Measurements from ENCODE around the gene LATS1.
A peak's percentile ranks its signal among the peaks of the same experiment; 100 is the strongest.
"Not testable (repeated sequence)": the region's sequence is repeated elsewhere in the genome, so short reads cannot be mapped to it uniquely, and the experiment has no call there.

The LATS1 gene

GRCh38 chr6:149717588-149718458 is at the start of gene LATS1:
Gene LATS1 (minus strand): TSS chr6:149718101. CDS start chr6:149702126, 15,975 bp downstream.
- DNase-seq, result peak; percentile 38

- no peak for DNase-seq
These were observed 48.4 kb upstream of the LATS1 start for GRCh38 chr6:149766156-149766769.

- DNase-seq, result no peak
These were observed 46.0 kb upstream of the LATS1 start for GRCh38 chr6:149763866-149764265.

- DNase-seq, result no peak
These were observed 43.5 kb upstream of the LATS1 start for GRCh38 chr6:149761438-149761837.

GRCh38 chr6:149756261-149756636 is 38.3 kb upstream of the LATS1 start:
- DNase-seq, result no peak

GRCh38 chr6:149755300-149756260 is 37.7 kb upstream of the LATS1 start:
- no peak for DNase-seq

- no peak for DNase-seq
These were observed 36.6 kb upstream of the LATS1 start for GRCh38 chr6:149754548-149754947.

GRCh38 chr6:149753374-149753637 is 35.4 kb upstream of the LATS1 start:
- not testable (repeated sequence) for DNase-seq

GRCh38 chr6:149752600-149753373 is 34.9 kb upstream of the LATS1 start:
- DNase-seq, result no peak

- not testable (repeated sequence) for DNase-seq
These were observed 34.0 kb upstream of the LATS1 start for GRCh38 chr6:149751920-149752319.

- no peak for DNase-seq
These were observed 33.3 kb upstream of the LATS1 start for GRCh38 chr6:149751239-149751638.

GRCh38 chr6:149750136-149750609 is 32.3 kb upstream of the LATS1 start:
- peak; percentile 38 for DNase-seq

GRCh38 chr6:149749594-149750135 is 31.8 kb upstream of the LATS1 start, which contains the start of gene PCMT1:
Gene PCMT1 (plus strand): TSS chr6:149749741. CDS start chr6:149749902, 161 bp downstream.
- DNase-seq, result peak; percentile 65

GRCh38 chr6:149749082-149749593 is 31.2 kb upstream of the LATS1 start:
- not testable (repeated sequence) for DNase-seq

GRCh38 chr6:149746147-149746946 is 28.4 kb upstream of the LATS1 start, which contains the start of gene NUP43:
Gene NUP43 (minus strand): TSS chr6:149746529. CDS start chr6:149746495, 34 bp downstream.
- DNase-seq, result peak; percentile 82

- not testable (repeated sequence) for DNase-seq
These were observed 27.4 kb upstream of the LATS1 start for GRCh38 chr6:149745252-149745651.

- DNase-seq, result no peak
These were observed 17.0 kb upstream of the LATS1 start for GRCh38 chr6:149734915-149735314.

- no peak for DNase-seq
These were observed 15.3 kb upstream of the LATS1 start for GRCh38 chr6:149733089-149733720.

GRCh38 chr6:149729824-149730223 is 11.9 kb upstream of the LATS1 start:
- no peak for DNase-seq

All from NCI-H446 treated with DMSO at 0.1 percent for 48 hours (cell line).